GM12872 (cell line): ENCODE results near the gene DNER.

Experiments used
- CTCF ChIP-seq: IDR thresholded peaks from 3 replicates; pipeline ENCODE4 v1.5.1; 2011; ENCODE audit warnings: low read depth, mild to moderate bottlenecking, low read length, moderate library complexity; ENCODE audit not compliant: insufficient read depth

The DNER gene

DNA sequence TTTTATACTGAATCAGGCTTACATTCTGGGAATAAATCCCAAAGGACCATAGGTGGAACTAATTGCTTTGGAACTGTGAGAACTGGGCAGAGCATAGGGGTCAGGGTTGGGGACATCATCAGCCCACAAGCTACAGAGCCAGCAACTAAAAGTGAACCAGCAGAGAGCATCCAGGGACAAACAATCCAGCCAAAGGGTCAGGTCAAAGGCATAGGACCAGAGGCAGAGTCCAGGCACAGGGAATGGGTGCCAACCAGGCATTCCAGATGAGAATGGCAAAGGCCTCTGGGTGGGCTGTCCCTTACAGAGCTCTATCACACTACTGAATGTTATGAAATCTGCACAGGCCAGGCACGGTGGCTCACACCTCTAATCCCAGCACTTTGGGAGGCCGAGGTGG, 12.3 kb upstream of the DNER start:
- no peak for TF ChIP-seq CTCF

DNA sequence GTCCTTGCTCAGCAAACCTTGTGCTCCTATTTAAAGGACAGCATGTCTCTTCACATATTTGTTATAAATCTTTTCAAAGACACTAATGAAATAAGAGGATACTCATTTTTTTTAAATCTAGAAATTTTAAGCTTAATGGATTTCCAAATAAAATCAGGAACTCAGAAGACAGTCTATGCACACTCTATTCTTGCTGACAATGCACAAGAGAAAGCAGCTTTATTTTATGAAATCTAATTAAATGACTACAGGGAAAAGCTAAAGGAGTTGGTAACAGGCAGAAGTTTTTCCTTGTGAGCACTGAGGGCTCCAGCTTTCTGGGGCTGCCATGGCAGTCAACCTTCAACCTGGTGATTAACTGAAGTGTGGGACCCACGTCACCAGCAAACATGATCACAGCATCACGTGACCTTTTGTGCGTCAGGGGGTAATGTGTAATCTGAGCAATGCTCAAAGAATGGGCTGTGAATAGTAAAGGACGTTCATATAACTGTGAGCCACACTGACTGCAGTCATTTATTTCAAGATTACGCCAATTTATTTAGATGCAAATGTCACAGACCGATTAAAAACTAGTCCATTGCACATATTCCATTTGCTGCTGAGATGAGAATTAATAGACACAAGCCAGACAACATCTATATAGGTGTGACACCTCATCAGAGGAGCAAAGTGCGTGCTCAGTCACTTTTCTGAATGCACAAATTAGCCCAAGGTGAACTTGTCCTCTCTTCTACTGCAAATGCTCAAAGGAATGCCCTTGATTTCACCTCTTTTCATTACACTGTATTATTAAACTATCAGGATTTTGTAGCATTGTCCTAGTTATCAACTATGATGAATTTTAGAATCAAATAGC, 11.6 kb upstream of the DNER start:
- no peak for TF ChIP-seq CTCF

DNA sequence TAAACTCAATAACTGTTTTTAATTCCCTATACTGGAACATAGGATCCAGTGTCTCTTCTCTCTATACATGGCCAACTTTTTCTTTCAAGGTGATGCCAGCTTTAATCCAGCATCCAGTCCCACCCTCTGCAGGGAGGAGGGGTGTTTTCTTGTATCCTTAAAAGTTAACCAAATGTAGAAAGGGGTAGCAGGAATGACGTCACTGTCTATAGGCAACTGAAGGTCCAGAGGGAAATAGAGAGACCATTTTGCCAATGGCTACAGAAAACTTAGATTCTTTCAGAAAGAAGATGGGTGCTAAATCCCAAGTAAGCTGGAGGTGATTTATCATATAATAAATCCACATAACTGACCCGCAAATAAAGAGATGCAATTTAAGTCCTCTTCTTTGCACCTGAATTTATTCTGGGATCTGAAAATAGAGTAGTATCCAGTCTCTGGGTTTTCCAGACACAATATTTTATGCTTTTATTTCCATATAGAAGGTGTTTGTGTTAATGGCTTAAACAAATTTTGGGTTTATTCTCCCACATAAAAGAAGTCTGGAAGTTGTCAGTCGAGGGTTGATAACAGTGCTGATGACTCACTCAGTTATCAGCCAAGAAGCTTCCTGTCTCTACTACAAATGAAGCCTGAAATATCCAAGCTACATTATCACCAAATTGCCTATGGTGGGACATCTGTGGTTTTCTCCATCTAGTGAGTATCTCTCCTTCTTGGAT, 5.7 kb upstream of the DNER start:
- TF ChIP-seq CTCF = no peak

GRCh38 chr2:229718057-229718456, 3.7 kb upstream of the DNER start:
- TF ChIP-seq CTCF = no peak

GRCh38 chr2:229715895-229716507, 1.6 kb upstream of the DNER start:
- TF ChIP-seq CTCF = peak; percentile 62

DNA sequence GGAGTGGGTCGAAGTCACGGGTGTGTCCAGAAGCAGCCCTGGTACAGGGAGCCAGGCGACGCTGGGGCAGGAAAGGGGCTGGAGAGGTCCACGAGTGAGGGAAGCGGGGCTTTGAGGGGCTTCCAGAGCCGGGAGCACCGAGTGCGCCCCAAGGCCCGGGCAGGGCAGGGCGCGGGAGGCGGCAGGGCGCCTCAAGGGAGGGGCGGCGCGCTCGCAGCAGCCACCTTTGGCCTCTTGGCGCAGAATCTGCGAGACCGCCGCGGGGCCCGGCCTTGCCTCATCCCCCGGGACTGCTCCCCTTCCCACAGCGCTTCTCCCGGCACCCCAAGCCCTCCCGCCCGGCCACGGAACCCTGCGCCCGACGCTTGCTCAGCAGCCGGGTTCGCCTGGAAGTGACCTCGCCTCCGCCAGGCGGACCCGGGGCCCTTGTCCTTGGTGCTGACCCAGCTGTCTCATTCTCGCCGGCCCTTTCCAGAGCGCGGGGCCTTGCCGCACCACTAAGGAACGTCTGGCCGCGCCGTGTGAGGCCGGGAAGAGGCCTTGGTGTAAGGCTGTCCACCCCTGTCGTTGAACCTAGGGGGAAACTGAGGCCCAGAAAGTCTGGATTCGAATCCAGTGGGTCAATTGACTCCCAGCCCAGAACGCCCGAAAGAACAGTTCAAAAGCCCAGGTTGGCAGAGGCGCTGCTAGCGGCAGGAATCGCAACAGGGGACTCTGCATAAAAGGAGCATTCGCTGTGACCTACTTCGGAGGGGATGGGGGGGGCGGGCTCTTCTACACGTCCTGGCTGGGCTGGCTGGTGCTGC, 584 bp upstream of the DNER start:
- no peak for TF ChIP-seq CTCF
